K562 (cell line): ENCODE results near the gene NUP210. TPM values are rescaled to one million over a fixed set of nuclear protein-coding genes. Genes with fewer than 3 reads are reported as not detected.

Experiments used
- ATAC-seq: fragments of 200-7000 bp; cut with Tn5 transposase; 3 replicates; pipeline ENCODE4 v1.9.1; 2020; ENCODE audit warnings: moderate library complexity
- BruUV-seq: library from RNA; stranded (reverse); fragments of 400-500 nt; replicated peaks from 2 replicates; lab custom pipeline; 2021; lab: Mats Ljungman, UMichigan
- CTCF ChIA-PET: fragments of 300-600 bp; formaldehyde crosslinking; extraction: SDS; loops from one replicate; lab custom pipeline; 2021; ENCODE audit warnings: low intra/inter-chr PET ratio; lab: Yijun Ruan, JAX
- POLR2A ChIA-PET: fragments of 300-600, 350-650 bp; sonication (Branson Sonifier 250); formaldehyde crosslinking; extraction: SDS; loops from one replicate; lab custom pipeline; 2021; ENCODE audit warnings: antibody characterized with exemption, inconsistent platforms; lab: Yijun Ruan, JAX
- DNase-seq, 4 experiments: peaks; one replicate each; pipeline versions ENCODE4 v3.0.0 to v3.0.0-alpha.2; 2011 to 2018; ENCODE audit warnings: low spot score in 3 of 4, mixed read lengths in 3 of 4; ENCODE audit errors: extremely low read depth in 1 of 4
- FAIRE-seq: peaks from 2 replicates; lab custom pipeline; 2011; peaks lifted over from hg19 to GRCh38; lab: Jason Lieb, UNC
- H2AFZ ChIP-seq: 2 replicates; pipeline ENCODE4 v1.6.0; 2011; ENCODE audit warnings: low read depth, low read length, control low read depth, inconsistent platforms
- H3K27ac ChIP-seq: fragments of 200-600 bp; 3 replicates; pipeline ENCODE4 v1.8.0; 2011; ENCODE audit warnings: low read depth, mild to moderate bottlenecking, control low read depth, inconsistent platforms, low read length, moderate library complexity, mixed read lengths; ENCODE audit errors: extremely low read depth
- H3K27me3 ChIP-seq, 2 experiments: fragments of 300-600 bp in 1 of 2; 2 replicates in 1 of 2; 3 replicates in 1 of 2; pipeline versions ENCODE4 v1.6.0 to v1.8.0; 2011; ENCODE audit warnings: inconsistent platforms in 2 of 2, low read length in 2 of 2, mild to moderate bottlenecking in 1 of 2, mixed read lengths in 1 of 2, moderate library complexity in 1 of 2; ENCODE audit not compliant: control insufficient read depth in 2 of 2, insufficient read depth in 2 of 2
- H3K36me3 ChIP-seq: fragments of 300-600 bp; 3 replicates; pipeline ENCODE4 v1.8.0; 2011; ENCODE audit warnings: mild to moderate bottlenecking, low read length, inconsistent platforms; ENCODE audit not compliant: control insufficient read depth, insufficient read depth
- H3K4me1 ChIP-seq, 2 experiments: fragments of 200-600 bp in 1 of 2; replicated peaks in 1 of 2; 2 replicates in 1 of 2; 3 replicates in 1 of 2; pipeline versions ENCODE4 v1.5.1 to v1.8.0; 2011; ENCODE audit warnings: inconsistent platforms in 2 of 2, low read length in 2 of 2, mild to moderate bottlenecking in 1 of 2, mixed read lengths in 1 of 2, moderate library complexity in 1 of 2; ENCODE audit not compliant: control insufficient read depth in 2 of 2, insufficient read depth in 2 of 2
- H3K4me2 ChIP-seq: 2 replicates; pipeline ENCODE4 v1.6.1; 2011; ENCODE audit warnings: low read length, control low read depth, inconsistent platforms, mixed read lengths; ENCODE audit not compliant: insufficient read depth
- H3K4me3 ChIP-seq: fragments of 200-600 bp; sonication (generic), shearing (Covaris generic); 2 replicates; pipeline ENCODE4 v1.5.1; 2016; ENCODE audit warnings: control low read depth, inconsistent platforms
- H3K79me2 ChIP-seq: fragments of 200-600 bp; 3 replicates; pipeline ENCODE4 v1.8.0; 2011; ENCODE audit warnings: low read length, inconsistent platforms; ENCODE audit not compliant: control insufficient read depth, insufficient read depth
- H3K9ac ChIP-seq, 2 experiments: 2 replicates each; pipeline versions ENCODE4 v1.6.0 to v1.6.1; 2011; ENCODE audit warnings: low read depth in 2 of 2, low read length in 2 of 2, control low read depth in 1 of 2, inconsistent platforms in 1 of 2, mild to moderate bottlenecking in 1 of 2, mixed read lengths in 1 of 2; ENCODE audit not compliant: insufficient read depth in 1 of 2
- H3K9me1 ChIP-seq: one replicate; pipeline ENCODE4 v1.6.0; 2011; ENCODE audit warnings: inconsistent platforms, mild to moderate bottlenecking, low read length, moderate library complexity; ENCODE audit not compliant: control insufficient read depth, insufficient read depth
- H3K9me3 ChIP-seq: replicated peaks from 2 replicates; pipeline ENCODE4 v1.5.1; 2011; ENCODE audit warnings: low read depth, low read length, inconsistent platforms; ENCODE audit not compliant: control insufficient read depth, insufficient read depth
- H4K20me1 ChIP-seq: replicated peaks from 2 replicates; pipeline ENCODE4 v1.6.1; 2011; ENCODE audit warnings: low read length, inconsistent platforms, mixed read lengths; ENCODE audit not compliant: control insufficient read depth, insufficient read depth
- CC2D1A ChIP-seq: fragments of 450-650 bp; IDR thresholded peaks from 2 replicates; pipeline ENCODE4 v1.6.1; 2017; ENCODE audit warnings: mild to moderate bottlenecking
- DPF2 ChIP-seq: fragments of 450-650 bp; IDR thresholded peaks from 2 replicates; pipeline ENCODE4 v1.6.1; 2016
- FOXJ2 ChIP-seq: fragments of 200-800 bp; sonication (Bioruptor generic); IDR thresholded peaks from 2 replicates; pipeline ENCODE4 v1.6.1; 2016; ENCODE audit warnings: missing genetic modification characterization, missing compliant biosample characterization
- FOXK1 ChIP-seq: sonication (generic); formaldehyde crosslinking; IDR thresholded peaks from 2 replicates; pipeline ENCODE4 v1.8.0; 2022; ENCODE audit warnings: missing genetic modification reagents, mild to moderate bottlenecking, borderline replicate concordance
- GTF3C2 ChIP-seq: IDR thresholded peaks from 3 replicates; pipeline ENCODE4 v1.6.1; 2011; ENCODE audit warnings: borderline replicate concordance, mild to moderate bottlenecking, moderate library complexity; ENCODE audit not compliant: insufficient read length; ENCODE audit errors: extremely low read depth
- MYNN ChIP-seq, 2 experiments: sonication (generic); formaldehyde crosslinking in 1 of 2; IDR thresholded peaks; 2 replicates each; pipeline versions ENCODE4 v1.5.0 to v1.6.1; 2016 to 2020; ENCODE audit warnings: antibody characterized with exemption in 1 of 2, missing genetic modification reagents in 1 of 2
- SMARCE1 ChIP-seq: fragments of 450-650 bp; IDR thresholded peaks from 2 replicates; pipeline ENCODE4 v1.7.1; 2016; ENCODE audit warnings: mild to moderate bottlenecking
- WGBS: fragments of 100-300 bp; shearing (Covaris generic); methylation state at CpG from one replicate; pipeline ENCODE4 v1.1.6; 2016; ENCODE audit warnings: low coverage, mixed read lengths; ENCODE audit not compliant: insufficient coverage; ENCODE audit errors: missing lambda C conversion rate; 5-methylcytosine and 5-hydroxymethylcytosine counted together
- in situ Hi-C: fragments of 300-500 bp; cut with MboI; formaldehyde crosslinking; loops from 4 replicates; pipeline ENCODE4 v1.15.0; 2018; ENCODE audit warnings: inconsistent platforms, mixed read lengths
- intact Hi-C: fragments of 100-400 bp; cut with micrococcal nuclease; formaldehyde crosslinking; loops from 2 replicates; pipeline ENCODE4 v1.14.2; 2022
- polyA plus RNA-seq, 8 experiments: library from polyadenylated mRNA; depleted of rRNA in 4 of 8; stranded (reverse) in 5 of 8; unstranded in 3 of 8; fragments of >200 nt; fragmentation: Nextera tagmentation in 2 of 8; fragmentation: Illumina TruSeq in 1 of 8; extraction: Ambion mirVana in 2 of 8; extraction: Trizol in 1 of 8; gene quantifications; 2 replicates each; pipeline versions ENCODE4 v1.2.1 to v1.2.3, GENCODE V29; 2011 to 2014; ENCODE audit warnings: inconsistent platforms in 1 of 8, missing spikeins in 1 of 8
- total RNA-seq, 7 experiments: library from RNA; depleted of rRNA in 6 of 7; stranded (reverse); fragments of >200 nt in 6 of 7; fragmentation: Illumina TruSeq in 2 of 7; extraction: Trizol in 2 of 7; gene quantifications; 2 replicates each; pipeline versions ENCODE4 v1.2.1 to v1.2.3, GENCODE V29; 2011 to 2021; ENCODE audit warnings: low replicate concordance in 1 of 7
- TF ChIP-seq, protein P1 (sequence below): sonication (generic); formaldehyde crosslinking; IDR thresholded peaks from 2 replicates; pipeline ENCODE4 v1.8.0; 2023; ENCODE audit warnings: missing genetic modification reagents, mild to moderate bottlenecking, borderline replicate concordance

Gene NUP210
- total and polyA plus RNA-seq, 9 of the 15 experiments (the other 6 are each of a cell fraction or from before 2014, with no cell fraction given) = 1.2 to 138 (median 44.0) TPM

GRCh38 chr3:13460341-13460736 lies 40.2 kb upstream of the NUP210 start (continued):
- TF ChIP-seq, protein P1, sequence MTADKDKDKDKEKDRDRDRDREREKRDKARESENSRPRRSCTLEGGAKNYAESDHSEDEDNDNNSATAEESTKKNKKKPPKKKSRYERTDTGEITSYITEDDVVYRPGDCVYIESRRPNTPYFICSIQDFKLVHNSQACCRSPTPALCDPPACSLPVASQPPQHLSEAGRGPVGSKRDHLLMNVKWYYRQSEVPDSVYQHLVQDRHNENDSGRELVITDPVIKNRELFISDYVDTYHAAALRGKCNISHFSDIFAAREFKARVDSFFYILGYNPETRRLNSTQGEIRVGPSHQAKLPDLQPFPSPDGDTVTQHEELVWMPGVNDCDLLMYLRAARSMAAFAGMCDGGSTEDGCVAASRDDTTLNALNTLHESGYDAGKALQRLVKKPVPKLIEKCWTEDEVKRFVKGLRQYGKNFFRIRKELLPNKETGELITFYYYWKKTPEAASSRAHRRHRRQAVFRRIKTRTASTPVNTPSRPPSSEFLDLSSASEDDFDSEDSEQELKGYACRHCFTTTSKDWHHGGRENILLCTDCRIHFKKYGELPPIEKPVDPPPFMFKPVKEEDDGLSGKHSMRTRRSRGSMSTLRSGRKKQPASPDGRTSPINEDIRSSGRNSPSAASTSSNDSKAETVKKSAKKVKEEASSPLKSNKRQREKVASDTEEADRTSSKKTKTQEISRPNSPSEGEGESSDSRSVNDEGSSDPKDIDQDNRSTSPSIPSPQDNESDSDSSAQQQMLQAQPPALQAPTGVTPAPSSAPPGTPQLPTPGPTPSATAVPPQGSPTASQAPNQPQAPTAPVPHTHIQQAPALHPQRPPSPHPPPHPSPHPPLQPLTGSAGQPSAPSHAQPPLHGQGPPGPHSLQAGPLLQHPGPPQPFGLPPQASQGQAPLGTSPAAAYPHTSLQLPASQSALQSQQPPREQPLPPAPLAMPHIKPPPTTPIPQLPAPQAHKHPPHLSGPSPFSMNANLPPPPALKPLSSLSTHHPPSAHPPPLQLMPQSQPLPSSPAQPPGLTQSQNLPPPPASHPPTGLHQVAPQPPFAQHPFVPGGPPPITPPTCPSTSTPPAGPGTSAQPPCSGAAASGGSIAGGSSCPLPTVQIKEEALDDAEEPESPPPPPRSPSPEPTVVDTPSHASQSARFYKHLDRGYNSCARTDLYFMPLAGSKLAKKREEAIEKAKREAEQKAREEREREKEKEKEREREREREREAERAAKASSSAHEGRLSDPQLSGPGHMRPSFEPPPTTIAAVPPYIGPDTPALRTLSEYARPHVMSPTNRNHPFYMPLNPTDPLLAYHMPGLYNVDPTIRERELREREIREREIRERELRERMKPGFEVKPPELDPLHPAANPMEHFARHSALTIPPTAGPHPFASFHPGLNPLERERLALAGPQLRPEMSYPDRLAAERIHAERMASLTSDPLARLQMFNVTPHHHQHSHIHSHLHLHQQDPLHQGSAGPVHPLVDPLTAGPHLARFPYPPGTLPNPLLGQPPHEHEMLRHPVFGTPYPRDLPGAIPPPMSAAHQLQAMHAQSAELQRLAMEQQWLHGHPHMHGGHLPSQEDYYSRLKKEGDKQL (CRISPR knock-in tag) = no peak
- no peak for TF ChIP-seq DPF2

- peaks cover 11 to 23% of the 10 kb centered on the region in 2 experiments; a peak in 4 of 5 replicates for H3K4me1 ChIP-seq
- FAIRE-seq = no peak
- H3K4me2 ChIP-seq = peak overlapping the region; percentile 17; the same call in 1 of the 2 replicates
- CTCF ChIA-PET = interaction anchor here (0.6 kb wide), 1 partner anchor 1769 kb away, joined by 3 read pairs; no protein-coding TSS in a partner anchor
- H3K9ac ChIP-seq = peak overlapping the region in 1 of 2 experiments; percentile 61; a peak in 1 of 4 replicates
- intact Hi-C loops = loop anchor here (2.0 to 5.0 kb wide), 2 partner anchors 257 to 367 kb away; no protein-coding TSS in a partner anchor
- no peak overlapping the region for H3K4me3 ChIP-seq
- no peaks in the 10 kb centered on the region for H4K20me1 ChIP-seq
- H3K9me1 ChIP-seq = no peaks in the 10 kb centered on the region
- peak in 1 of 4 experiments; percentile 63 for DNase-seq
- no TSS peak for BruUV-seq
- peaks cover 2 to 17% of the 10 kb centered on the region in 2 experiments; a peak in 2 of 5 replicates for H3K27me3 ChIP-seq
- peak overlapping the region; percentile 30; the same call in 1 of the 2 replicates for H2AFZ ChIP-seq
- no peak overlapping the region for H3K27ac ChIP-seq
- WGBS = 14% methylated on average over 9 of the region's 9 CpGs
- no peaks in the 10 kb centered on the region for H3K79me2 ChIP-seq
- in situ Hi-C loops = loop anchor here (5.0 kb wide), 1 partner anchor 372 kb away; no protein-coding TSS in a partner anchor
- H3K36me3 ChIP-seq = no peaks in the 10 kb centered on the region
- no peaks in the 10 kb centered on the region for H3K9me3 ChIP-seq
- POLR2A ChIA-PET = interaction anchor here (0.6 to 0.7 kb wide), 3 partner anchors 65 to 178 kb away, joined by 3 read pairs; no protein-coding TSS in a partner anchor
- ATAC-seq = 0 out of 3 replicates have a peak, but pooled peaks have one; percentile 3
- TF ChIP-seq FOXK1 (CRISPR knock-in tag) (0 out of 2 replicates have a peak, but pooled peaks have one; percentile 27), FOXJ2 (tag) (no peak), SMARCE1 (peak; percentile 38; the same call in 1 of the 2 replicates), CC2D1A (no peak), MYNN (IDR thresholded peaks at IDR 0.05) (no peak), MYNN (CRISPR knock-in tag; IDR thresholded peaks at IDR 0.05) (no peak), GTF3C2 (no peak)
Observed at GRCh38 chr3:13459605-13460340, 39.7 kb upstream of the NUP210 start.
